SK-N-SH (cell line): ENCODE data around the gene DCLK1. TPM values are rescaled to one million over a fixed set of nuclear protein-coding genes. Genes with fewer than 3 reads are reported as not detected.

Experiments used
- CTCF ChIA-PET: fragments of 300-600, 350-600 bp; formaldehyde crosslinking; extraction: SDS; loops from one replicate; lab custom pipeline; 2021; lab: Yijun Ruan, JAX
- POLR2A ChIA-PET: fragments of 350-600 bp; sonication (Branson Sonifier 250); formaldehyde crosslinking; extraction: SDS; loops from one replicate; lab custom pipeline; 2020; ENCODE audit warnings: antibody characterized with exemption, inconsistent platforms; lab: Yijun Ruan, JAX
- DNase-seq: peaks from one replicate; pipeline ENCODE4 v3.0.0; 2012
- H2AFZ ChIP-seq: fragments of 200-600 bp; sonication (generic); 2 replicates; pipeline ENCODE4 v1.8.1; 2016; ENCODE audit warnings: antibody characterized with exemption, mild to moderate bottlenecking, low read depth
- H3F3A ChIP-seq: fragments of 200-600 bp; sonication (generic); replicated peaks from 2 replicates; pipeline ENCODE3; 2016; ENCODE audit warnings: antibody characterized with exemption, mild to moderate bottlenecking; ENCODE audit not compliant: insufficient read depth
- H3K27ac ChIP-seq, 2 experiments: fragments of 200-500 bp in 1 of 2; fragments of 200-600 bp in 1 of 2; sonication (Bioruptor generic) in 1 of 2; sonication (generic), shearing (Covaris generic) in 1 of 2; 2 replicates each; pipeline versions ENCODE4 v1.5.1 to v1.6.1; 2014 to 2016; ENCODE audit warnings: low read depth in 2 of 2, inconsistent platforms in 1 of 2, low read length in 1 of 2, mild to moderate bottlenecking in 1 of 2, mixed read lengths in 1 of 2
- H3K27me3 ChIP-seq: fragments of 200-600 bp; sonication (generic), shearing (Covaris generic); 2 replicates; pipeline ENCODE4 v1.6.1; 2016; ENCODE audit warnings: mixed run types; ENCODE audit not compliant: insufficient read depth
- H3K36me3 ChIP-seq, 2 experiments: fragments of 200-500 bp in 1 of 2; fragments of 200-600 bp in 1 of 2; sonication (Bioruptor generic) in 1 of 2; sonication (generic) in 1 of 2; replicated peaks in 1 of 2; 2 replicates each; pipeline versions ENCODE3 to v1.5.1; 2014 to 2016; ENCODE audit warnings: low read length in 1 of 2, mild to moderate bottlenecking in 1 of 2; ENCODE audit not compliant: insufficient read depth in 2 of 2, control insufficient read depth in 1 of 2
- H3K4me1 ChIP-seq, 2 experiments: fragments of 200-500 bp in 1 of 2; fragments of 200-600 bp in 1 of 2; sonication (Bioruptor generic) in 1 of 2; sonication (generic), shearing (Covaris generic) in 1 of 2; 2 replicates each; pipeline versions ENCODE4 v1.5.1 to v1.6.1; 2014 to 2016; ENCODE audit warnings: low read depth in 1 of 2, low read length in 1 of 2, mixed run types in 1 of 2; ENCODE audit not compliant: insufficient read depth in 2 of 2, control insufficient read depth in 1 of 2
- H3K4me2 ChIP-seq: fragments of 200-600 bp; sonication (generic), shearing (Covaris generic); 2 replicates; pipeline ENCODE4 v1.6.1; 2017; ENCODE audit warnings: mixed run types
- H3K4me3 ChIP-seq, 2 experiments: fragments of 200-500 bp in 1 of 2; fragments of 200-600 bp in 1 of 2; sonication (Bioruptor generic) in 1 of 2; sonication (generic), shearing (Covaris generic) in 1 of 2; 2 replicates each; pipeline versions ENCODE4 v1.5.1 to v1.8.1; 2014 to 2016; ENCODE audit warnings: low read depth in 2 of 2, inconsistent platforms in 1 of 2, low read length in 1 of 2, mild to moderate bottlenecking in 1 of 2, mixed read lengths in 1 of 2, moderate library complexity in 1 of 2
- H3K79me2 ChIP-seq: fragments of 200-600 bp; sonication (generic); 2 replicates; pipeline ENCODE4 v1.8.1; 2017; ENCODE audit warnings: mild to moderate bottlenecking; ENCODE audit not compliant: insufficient read depth
- H3K9ac ChIP-seq: fragments of 200-600 bp; sonication (generic); 2 replicates; pipeline ENCODE4 v1.6.1; 2017; ENCODE audit warnings: mixed run types
- H3K9me2 ChIP-seq: fragments of 200-600 bp; sonication (generic); 2 replicates; pipeline ENCODE4 v1.6.1; 2017; ENCODE audit warnings: mixed run types
- H3K9me3 ChIP-seq: fragments of 200-600 bp; sonication (generic); 2 replicates; pipeline ENCODE4 v1.6.1; 2017; ENCODE audit warnings: mixed run types, mild to moderate bottlenecking, moderate library complexity
- H4K20me1 ChIP-seq: fragments of 200-600 bp; sonication (generic); 2 replicates; pipeline ENCODE4 v1.6.1; 2017; ENCODE audit warnings: mild to moderate bottlenecking, mixed run types; ENCODE audit not compliant: insufficient read depth
- FOSL2 ChIP-seq: IDR thresholded peaks from 2 replicates; pipeline ENCODE4 v1.4.0; 2012; ENCODE audit warnings: low read depth, mild to moderate bottlenecking, moderate library complexity, borderline replicate concordance
- FOXJ3 ChIP-seq: sonication (generic); formaldehyde crosslinking; IDR thresholded peaks from 2 replicates; pipeline ENCODE4 v1.5.1; 2020; ENCODE audit warnings: mild to moderate bottlenecking, missing genetic modification reagents
- GATA2 ChIP-seq: sonication (generic); formaldehyde crosslinking; IDR thresholded peaks from 2 replicates; pipeline ENCODE4 v1.5.0; 2020; ENCODE audit warnings: mild to moderate bottlenecking, missing genetic modification reagents
- PBX3 ChIP-seq: IDR thresholded peaks from 2 replicates; pipeline ENCODE4; 2012
- POLR2AphosphoS5 ChIP-seq: IDR thresholded peaks from 2 replicates; pipeline ENCODE4 v1.6.1; 2012; ENCODE audit warnings: low read depth, low read length
- RCOR1 ChIP-seq: fragments of 150-350 bp; IDR thresholded peaks from 2 replicates; pipeline ENCODE4 v1.6.1; 2017; ENCODE audit warnings: antibody characterized with exemption, low read length
- REST ChIP-seq: IDR thresholded peaks from 2 replicates; pipeline ENCODE4 v1.6.1; 2012; ENCODE audit warnings: mild to moderate bottlenecking, low read depth, low read length, moderate library complexity
- TCF12 ChIP-seq: IDR thresholded peaks from 2 replicates; pipeline ENCODE4 v1.4.0; 2012
- WGBS: methylation state at CpG from one replicate; pipeline ENCODE4 v1.1.6; 2017; ENCODE audit warnings: low lambda C conversion rate; 5-methylcytosine and 5-hydroxymethylcytosine counted together
- polyA plus RNA-seq, 3 experiments: library from polyadenylated mRNA; depleted of rRNA; stranded (reverse); fragments of >200 nt; gene quantifications; 2 replicates each; pipeline ENCODE4 v1.2.3, GENCODE V29; 2012

The DCLK1 gene
- polyA plus RNA-seq, 1 of the 3 experiments (the other 2 are of a cell fraction), result 1.1 TPM

- Histone ChIP-seq H3K27me3 (no peaks in the 10 kb centered on the region), H3K79me2 (no peaks in the 10 kb centered on the region), H3K27ac (no peak overlapping the region), H2AFZ (no peak overlapping the region), H3K4me3 (no peak overlapping the region), H3K9me3 (no peaks in the 10 kb centered on the region), H3K36me3 (no peaks in the 10 kb centered on the region), H4K20me1 (no peaks in the 10 kb centered on the region), H3K4me2 (no peak overlapping the region), H3F3A (peaks cover 5% of the 10 kb centered on the region), H3K9me2 (no peaks in the 10 kb centered on the region), H3K9ac (no peak overlapping the region), H3K4me1 (peaks cover 7 to 43% of the 10 kb centered on the region in 2 experiments; a peak in 2 of 4 replicates)
- 74% methylated on average over 4 of the region's 4 CpGs for WGBS
- ChIA-PET POLR2A (no interaction called here), CTCF (no interaction called here)
- no peak for DNase-seq
- peak; percentile 76; the same call in 1 of the 2 replicates for TF ChIP-seq REST
- TF ChIP-seq GATA2 (CRISPR knock-in tag), result no peak
Measured at GRCh38 chr13:36160297-36160696, 29.1 kb upstream of the DCLK1 start.

- POLR2A ChIA-PET, result no interaction called here
- H3K79me2 ChIP-seq, result no peaks in the 10 kb centered on the region
- H3K4me3 ChIP-seq, result no peak overlapping the region
- H2AFZ ChIP-seq, result no peak overlapping the region
- DNase-seq, result no peak
- peaks cover 9 to 27% of the 10 kb centered on the region in 2 experiments; a peak in 2 of 4 replicates for H3K4me1 ChIP-seq
- no peaks in the 10 kb centered on the region for H4K20me1 ChIP-seq
- H3K4me2 ChIP-seq, result no peak overlapping the region
- no peak for TF ChIP-seq POLR2AphosphoS5
- peak; percentile 2; the same call in 1 of the 2 replicates for TF ChIP-seq FOSL2
- TF ChIP-seq, all 33 proteins: peak for 1
- 58% methylated on average over 4 of the region's 4 CpGs for WGBS
- Histone ChIP-seq H3F3A (no peaks in the 10 kb centered on the region), H3K9ac (no peak overlapping the region), H3K27ac (no peak overlapping the region), H3K9me3 (no peaks in the 10 kb centered on the region), H3K36me3 (no peaks in the 10 kb centered on the region), H3K9me2 (no peaks in the 10 kb centered on the region), H3K27me3 (no peaks in the 10 kb centered on the region)
- CTCF ChIA-PET, result interaction anchor here (1.0 to 1.6 kb wide), 2 partner anchors 9 to 117 kb away, joined by 3 to 6 read pairs; no protein-coding TSS in a partner anchor
Measured at GRCh38 chr13:36158611-36159010, 27.4 kb upstream of the DCLK1 start.

GRCh38 chr13:36157480-36157879 is 26.3 kb upstream of the DCLK1 start:
- no peak overlapping the region for H2AFZ ChIP-seq
- H3K4me2 ChIP-seq, result no peak overlapping the region
- H4K20me1 ChIP-seq, result no peaks in the 10 kb centered on the region
- no peaks in the 10 kb centered on the region for H3K9me3 ChIP-seq
- H3K9ac ChIP-seq, result no peak overlapping the region
- ChIA-PET CTCF (interaction anchor here (0.7 to 1.5 kb wide), 4 partner anchors 8 to 125 kb away, joined by 3 read pairs; no protein-coding TSS in a partner anchor), POLR2A (no interaction called here)
- H3K27ac ChIP-seq, result no peak overlapping the region
- 80% methylated on average over 1 of the region's 1 CpG for WGBS
- no peak for TF ChIP-seq RCOR1
- TF ChIP-seq FOXJ3 (CRISPR knock-in tag), result no peak
- no peak for TF ChIP-seq PBX3
- 0 out of 2 replicates have a peak, but pooled peaks have one; percentile 1 for TF ChIP-seq TCF12
- no peak for TF ChIP-seq FOSL2
- H3K9me2 ChIP-seq, result no peaks in the 10 kb centered on the region
- H3K27me3 ChIP-seq, result no peaks in the 10 kb centered on the region
- H3K36me3 ChIP-seq, result no peaks in the 10 kb centered on the region
- no peak overlapping the region for H3K4me3 ChIP-seq
- no peak for DNase-seq
- H3K79me2 ChIP-seq, result no peaks in the 10 kb centered on the region
- no peaks in the 10 kb centered on the region for H3F3A ChIP-seq
- peaks cover 4 to 19% of the 10 kb centered on the region in 2 experiments; a peak in 2 of 4 replicates for H3K4me1 ChIP-seq
